A549 treated with AZD9567 at 1 μM for 4 hours (cell line): Measurements from ENCODE around the gene C1QB. TPM values are rescaled to one million over a fixed set of nuclear protein-coding genes. Genes with fewer than 3 reads are reported as not detected.

Source experiments
- total RNA-seq: library from RNA; stranded (reverse); fragments of 200-300 nt; extraction: Qiagen RNA extraction; gene quantifications from 5 replicates; pipeline ENCODE4 v1.2.3, GENCODE V29; 2022; ENCODE audit not compliant: insufficient read depth

Gene C1QB, protein sequence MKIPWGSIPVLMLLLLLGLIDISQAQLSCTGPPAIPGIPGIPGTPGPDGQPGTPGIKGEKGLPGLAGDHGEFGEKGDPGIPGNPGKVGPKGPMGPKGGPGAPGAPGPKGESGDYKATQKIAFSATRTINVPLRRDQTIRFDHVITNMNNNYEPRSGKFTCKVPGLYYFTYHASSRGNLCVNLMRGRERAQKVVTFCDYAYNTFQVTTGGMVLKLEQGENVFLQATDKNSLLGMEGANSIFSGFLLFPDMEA
- not detected in 5 replicates for total RNA-seq

DNA sequence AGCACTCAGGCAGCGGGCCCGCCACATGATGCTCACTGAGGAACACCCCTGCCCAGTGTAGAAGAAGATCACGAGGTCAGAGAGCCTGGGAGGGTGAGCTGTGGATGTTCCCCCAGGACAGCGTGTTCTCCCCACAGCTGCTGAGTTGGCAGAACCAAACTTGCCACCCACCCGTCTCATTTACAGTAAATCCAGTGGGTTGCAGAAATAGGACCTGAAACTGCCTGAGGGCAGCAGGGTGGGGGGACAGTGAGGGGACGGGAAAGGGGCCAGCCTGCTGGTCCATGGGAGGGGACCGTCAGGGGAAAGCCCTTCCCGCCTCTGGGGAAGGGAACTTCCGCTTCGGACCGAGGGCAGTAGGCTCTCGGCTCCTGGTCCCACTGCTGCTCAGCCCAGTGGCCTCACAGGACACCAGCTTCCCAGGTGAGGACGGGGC, at the start of gene C1QB:
Gene C1QB, plus strand, starts transcription at position 356 of the 436 bp plus-strand sequence. CDS start 6,227 bp downstream, outside the sequence.

DNA sequence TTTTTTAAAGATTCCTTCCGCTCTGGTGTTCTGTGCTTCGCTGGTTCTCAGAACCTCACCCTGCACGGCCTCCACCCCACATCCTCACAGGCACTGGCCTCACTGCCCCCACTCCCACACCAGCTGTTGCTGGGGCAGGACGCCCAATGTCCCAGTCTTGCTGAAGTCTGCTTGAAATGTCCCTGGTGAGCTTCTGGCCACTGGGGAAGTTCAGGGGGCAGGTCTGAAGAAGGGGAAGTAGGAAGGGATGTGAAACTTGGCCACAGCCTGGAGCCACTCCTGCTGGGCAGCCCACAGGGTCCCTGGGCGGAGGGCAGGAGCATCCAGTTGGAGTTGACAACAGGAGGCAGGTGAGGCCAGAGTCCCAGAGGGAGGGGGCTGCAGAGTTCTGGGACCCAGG, 16.7 kb upstream of the C1QB start, which contains the start of gene C1QA:
Gene C1QA, plus strand, starts transcription at position 276 of the 400 bp plus-strand sequence. CDS start 989 bp downstream, outside the sequence.

DNA sequence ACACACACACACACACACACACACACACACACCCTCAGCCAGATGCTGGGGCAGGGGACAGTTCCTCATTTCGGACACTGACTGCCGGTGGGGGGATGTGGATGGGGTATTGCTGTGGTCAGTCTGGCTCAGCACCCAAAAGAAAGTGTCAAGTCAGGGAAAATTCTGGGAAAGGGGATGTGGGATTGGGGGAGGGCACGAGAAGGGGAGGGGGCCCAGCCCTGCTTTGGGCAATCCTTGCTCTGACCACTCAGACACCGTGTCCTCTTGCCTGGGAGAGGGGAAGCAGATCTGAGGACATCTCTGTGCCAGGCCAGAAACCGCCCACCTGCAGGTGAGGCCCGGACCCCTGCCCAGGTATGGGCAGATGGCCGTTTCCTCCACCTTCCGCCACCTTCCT, 9.7 kb upstream of the C1QB start, which contains the start of gene C1QC:
Gene C1QC, plus strand, starts transcription at position 253 of the 400 bp plus-strand sequence. CDS start 391 bp downstream, outside the sequence.

DNA sequence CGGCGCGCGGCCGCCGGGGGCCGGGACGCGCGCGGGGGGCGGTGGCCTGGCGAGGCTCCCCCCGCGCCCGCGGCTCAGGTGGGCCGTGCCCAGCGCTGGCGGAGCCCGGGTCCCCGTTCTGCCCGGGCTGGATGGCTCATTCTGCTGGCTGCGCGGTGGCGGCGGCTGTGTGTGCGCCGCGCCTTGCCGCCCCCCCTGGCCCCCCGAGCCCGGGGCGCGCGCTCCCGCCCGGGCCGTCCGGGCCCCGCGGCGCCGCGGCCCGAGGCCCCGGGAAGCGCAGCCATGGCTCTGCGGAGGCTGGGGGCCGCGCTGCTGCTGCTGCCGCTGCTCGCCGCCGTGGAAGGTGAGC, 57.6 kb downstream of the C1QB start, which contains the start of gene EPHB2:
Gene EPHB2, plus strand, starts transcription at position 139 of the 349 bp plus-strand sequence. Its CDS starts 144 bp downstream, at position 283.

Other genes starting within 250 kb of the C1QB start
- 3.9 to 5.1 TPM (median 5.0 TPM) in 5 replicates for gene ZBTB40, start 201.4 kb upstream of the C1QB start, total RNA-seq
- 0.05 to 0.10 TPM (median 0.06 TPM) in 3 of 5 replicates, not detected in the others for gene EPHA8, start 89.7 kb upstream of the C1QB start, total RNA-seq
- not detected in 5 replicates for gene C1QA, start 16.6 kb upstream of the C1QB start, total RNA-seq
- gene C1QC, start 9.6 kb upstream of the C1QB start, total RNA-seq = not detected in 5 replicates
- gene EPHB2, start 57.6 kb downstream of the C1QB start, total RNA-seq = 34.7 to 40.0 TPM (median 35.7 TPM) in 5 replicates